SKM-1 (cell line): ENCODE data around the gene HOXA5.
A peak's percentile ranks its signal among the peaks of the same experiment; 100 is the strongest.

Experiments used
- DNase-seq: peaks from one replicate; lab custom pipeline; 2025; ENCODE audit not compliant: unreplicated experiment; lab: John Stamatoyannopoulos, UW

Gene HOXA5

DNA sequence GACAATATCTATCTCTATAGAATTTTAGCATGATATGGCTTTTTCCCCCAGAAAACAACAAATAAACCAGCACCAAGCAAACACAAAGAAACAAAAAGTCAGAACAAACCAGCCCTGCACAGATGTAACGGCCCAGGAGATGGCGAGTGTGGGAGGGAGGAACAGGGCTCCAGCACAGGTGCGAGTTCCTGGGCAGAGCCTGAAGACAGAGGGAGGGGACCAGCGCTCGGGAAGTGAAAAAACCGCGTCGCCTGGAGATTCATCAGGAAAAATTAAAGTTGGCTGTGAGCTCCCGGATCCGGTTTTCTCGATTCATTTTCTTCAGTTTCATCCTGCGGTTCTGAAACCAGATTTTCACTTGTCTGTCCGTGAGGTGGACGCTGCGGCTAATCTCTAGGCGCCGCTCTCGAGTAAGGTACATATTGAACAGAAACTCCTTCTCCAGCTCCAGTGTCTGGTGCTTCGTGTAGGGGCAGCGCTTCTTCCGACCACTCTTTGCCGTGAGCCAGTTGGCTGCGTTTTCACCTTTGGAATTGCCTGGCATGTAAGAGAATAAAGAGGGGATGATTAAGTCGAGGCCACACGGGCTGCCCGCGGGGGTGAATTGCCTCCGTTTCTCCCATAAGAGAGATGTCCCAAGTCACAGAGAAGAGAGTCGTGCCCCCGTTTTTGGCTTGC lies 28.3 kb upstream of the HOXA5 start:
- no peak for DNase-seq

DNA sequence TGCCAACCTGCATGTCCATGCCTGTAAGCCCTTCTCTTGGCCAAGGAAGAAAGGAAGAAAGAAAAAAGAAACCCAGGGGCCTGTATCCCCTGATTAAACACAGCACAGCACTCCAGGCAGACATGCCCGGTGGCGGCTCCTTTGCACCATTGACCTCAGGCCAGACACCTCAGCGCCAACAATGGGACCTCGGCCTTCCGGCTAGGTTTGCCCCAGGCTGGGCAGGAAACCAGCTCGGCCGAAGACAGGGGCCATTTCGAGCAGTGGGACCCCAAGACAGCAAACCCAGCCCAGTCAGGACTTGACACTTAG lies 27.8 kb upstream of the HOXA5 start:
- no peak for DNase-seq

DNA sequence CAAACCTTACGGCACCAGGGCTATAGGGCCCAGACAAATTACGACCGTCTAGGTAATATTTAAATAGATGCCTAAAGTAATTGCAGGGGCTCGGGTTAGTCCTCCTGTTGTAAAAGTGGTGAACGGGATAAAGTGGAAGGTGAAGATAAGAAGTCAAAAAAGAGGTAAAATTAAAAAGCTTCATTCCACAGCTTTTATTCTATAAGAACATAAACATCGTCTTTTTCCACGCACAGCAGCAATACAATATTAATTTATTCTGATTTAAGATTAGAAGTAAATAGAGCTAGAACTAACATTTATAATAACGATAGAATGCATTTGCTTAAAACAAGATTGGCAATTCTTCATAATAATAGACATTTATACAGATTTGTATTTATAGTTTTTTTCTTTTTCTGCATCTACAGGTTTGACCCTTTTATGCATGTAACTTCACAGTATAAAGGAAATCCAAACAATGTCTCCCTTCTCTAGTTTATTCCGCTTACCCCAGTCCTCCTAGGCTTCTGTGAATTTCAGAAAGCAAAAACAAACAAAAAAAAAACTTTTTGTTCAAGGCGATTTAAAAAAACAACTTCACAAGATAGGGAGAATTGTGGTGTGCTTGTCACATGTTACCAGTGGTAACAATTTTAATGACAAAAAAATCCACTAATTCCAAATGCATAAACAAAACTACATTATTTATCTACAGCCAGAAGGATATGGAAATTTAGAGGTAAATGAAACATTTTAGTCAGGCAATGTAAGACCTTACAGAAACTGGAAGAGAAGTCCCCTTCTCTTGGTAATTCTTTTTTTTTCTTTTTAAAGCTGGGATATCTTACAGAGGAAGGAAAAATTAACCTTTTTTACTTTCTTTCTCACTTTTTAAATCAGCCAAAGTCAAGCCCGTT lies 27.2 kb upstream of the HOXA5 start:
- no peak for DNase-seq

DNA sequence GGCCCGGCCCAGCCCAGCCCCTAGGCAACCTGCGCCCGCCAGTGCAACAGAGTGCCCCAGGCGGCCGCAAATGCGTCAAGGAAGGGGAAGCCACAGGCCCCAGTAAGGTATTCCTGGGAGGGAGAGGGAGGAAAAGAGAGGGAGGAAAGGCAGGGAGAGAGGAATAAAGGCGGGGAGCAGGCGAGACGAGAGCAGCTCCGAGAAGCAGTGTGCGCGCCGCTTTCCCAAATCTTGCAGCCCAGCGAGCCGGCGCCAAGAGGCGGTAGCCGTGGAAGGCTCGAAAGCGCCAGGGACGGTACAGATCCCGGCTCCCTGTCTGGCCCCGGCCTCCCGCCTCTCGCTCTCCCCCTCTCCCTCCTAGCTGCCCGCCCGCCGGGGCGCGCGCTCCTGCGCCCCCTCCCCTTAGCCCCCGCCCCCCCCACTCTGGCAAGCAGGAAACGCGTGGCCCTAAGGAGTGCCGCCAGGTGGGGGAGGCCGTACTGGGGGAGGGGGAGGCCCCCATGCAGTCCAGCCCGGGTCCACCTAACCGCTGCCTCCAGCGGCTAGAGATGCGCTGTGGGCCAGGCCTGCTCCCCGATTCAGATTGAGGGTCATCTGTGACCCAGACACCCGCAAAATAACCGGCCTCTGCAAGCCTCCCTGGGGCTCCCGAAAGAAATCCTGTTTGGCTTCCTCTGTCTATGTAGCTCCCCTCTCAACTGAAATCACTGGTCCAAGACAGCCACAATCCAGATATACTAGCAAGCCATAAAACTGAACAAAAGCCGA lies 26.4 kb upstream of the HOXA5 start:
- DNase-seq, result no peak

DNA sequence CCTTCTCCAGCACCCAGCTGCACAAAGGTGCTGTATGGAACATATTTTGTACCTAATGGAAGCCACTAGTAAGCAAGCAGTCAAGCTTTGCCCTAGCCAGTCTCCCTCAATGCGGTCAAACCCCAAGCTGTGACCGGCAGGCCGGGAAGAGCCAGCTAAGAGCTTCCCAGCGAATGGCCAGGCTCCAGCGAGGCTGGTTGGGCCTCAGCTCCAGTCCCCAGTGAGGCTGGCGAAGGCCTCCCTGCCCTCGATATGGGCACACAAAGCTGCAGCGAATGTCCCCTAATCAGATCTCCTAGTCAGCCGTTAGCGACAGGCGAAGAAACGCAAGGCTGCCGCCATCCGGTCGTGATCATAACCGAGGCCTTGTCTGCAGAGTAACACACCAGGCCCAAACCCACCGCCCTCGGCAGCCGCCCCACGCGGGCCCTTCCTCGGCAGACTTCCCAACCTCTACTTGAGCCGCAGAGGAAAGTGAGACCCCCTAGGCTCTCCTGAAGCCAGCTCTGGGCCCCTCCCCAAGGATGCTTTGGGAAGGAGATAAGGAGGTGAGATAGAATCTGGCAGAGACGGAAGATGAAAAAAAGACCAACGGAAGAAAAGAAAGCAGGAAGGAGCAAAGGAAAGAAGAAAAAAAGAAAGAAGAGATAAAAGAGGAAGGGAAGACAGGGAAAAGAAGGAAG lies 24.9 kb upstream of the HOXA5 start:
- DNase-seq, result peak; percentile 53

DNA sequence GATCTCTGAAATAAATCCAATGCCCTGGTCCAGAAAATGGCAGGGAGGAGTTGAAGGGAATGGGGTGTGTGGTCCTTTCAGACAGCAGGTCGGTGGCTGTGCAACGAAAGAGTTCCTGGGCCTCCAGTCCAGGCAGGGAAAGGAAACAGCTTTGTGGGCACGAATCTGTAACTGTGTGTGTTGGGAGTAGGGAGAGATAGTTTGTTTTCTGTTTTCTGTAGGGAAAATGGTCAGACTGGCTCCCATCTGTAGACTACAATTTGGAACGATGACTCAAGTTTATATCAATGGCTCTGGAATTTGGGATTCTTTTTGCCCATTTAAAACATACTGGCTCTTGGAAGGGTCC lies 24.4 kb upstream of the HOXA5 start:
- DNase-seq, result no peak

DNA sequence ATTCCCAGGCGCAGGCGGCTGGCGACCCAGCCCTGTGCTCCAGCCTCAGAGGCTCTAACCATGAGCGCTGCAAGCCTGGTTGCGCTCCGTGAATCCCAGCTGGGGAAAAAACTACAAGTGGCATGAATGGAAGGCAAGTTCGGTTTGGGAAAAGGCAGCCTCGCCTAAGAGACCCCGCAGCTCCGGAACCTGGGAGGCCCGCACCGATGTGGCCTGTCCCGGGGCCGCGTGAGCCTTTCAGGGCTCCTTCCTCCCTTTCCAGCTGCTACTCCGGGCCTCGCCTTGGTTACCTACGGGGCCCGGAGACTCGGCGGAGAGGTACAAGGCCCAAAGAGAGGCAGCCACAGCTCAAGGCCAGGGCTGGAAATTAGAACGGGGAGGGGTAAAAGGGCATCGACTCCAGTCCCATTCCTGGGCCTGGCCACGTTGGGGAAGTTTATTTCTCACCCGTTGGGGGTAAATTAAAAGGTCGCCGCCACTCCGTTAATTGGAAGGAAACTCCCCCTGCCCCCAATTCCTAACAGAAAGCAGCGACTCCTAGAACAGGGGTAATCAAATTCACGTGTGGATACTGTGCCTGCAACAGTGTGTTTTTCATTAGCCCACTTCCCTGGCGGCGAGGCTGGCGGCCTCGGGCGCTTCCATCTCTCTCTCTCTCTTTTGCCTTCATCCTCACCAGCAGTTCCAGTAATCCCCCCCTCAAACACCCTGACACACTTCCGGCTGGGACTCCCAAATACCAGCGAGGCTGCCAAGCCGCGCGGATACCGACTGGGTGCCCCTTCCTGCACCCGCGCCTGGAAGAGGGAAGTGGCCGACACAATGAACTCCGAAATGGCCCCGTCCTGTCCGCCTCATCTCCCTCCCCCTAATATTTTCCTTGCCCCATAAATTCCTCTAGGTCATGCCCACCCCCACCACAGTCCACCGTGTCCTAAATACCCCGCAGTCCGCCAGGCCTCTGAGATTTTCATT lies 23.3 kb upstream of the HOXA5 start:
- no peak for DNase-seq

DNA sequence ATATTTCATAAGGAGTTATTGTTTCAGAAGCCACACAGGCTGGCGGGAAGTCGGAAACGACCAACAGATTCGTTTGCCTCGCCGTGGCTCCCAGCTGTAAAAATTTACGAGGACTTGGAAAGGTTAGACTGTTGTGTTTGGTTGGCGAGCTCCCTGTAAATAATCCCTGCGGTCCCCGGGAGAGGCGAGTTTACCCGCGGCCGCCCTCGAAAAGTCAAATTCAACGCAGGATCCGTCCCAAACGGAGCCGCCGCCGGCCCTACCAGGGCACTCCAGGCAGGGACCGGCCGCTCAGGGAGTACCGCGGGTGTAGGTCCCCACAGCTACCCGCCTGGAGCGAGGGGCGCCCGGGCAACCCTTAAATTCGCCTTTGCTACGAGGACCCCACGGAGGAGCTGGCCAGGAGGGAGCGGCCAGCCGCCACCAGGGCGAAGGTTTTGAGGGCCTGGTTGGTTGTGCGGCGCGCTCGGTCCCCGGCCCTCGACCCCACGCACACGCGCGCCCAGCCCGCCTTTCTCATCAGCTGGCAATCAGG lies 22.6 kb upstream of the HOXA5 start:
- no peak for DNase-seq

DNA sequence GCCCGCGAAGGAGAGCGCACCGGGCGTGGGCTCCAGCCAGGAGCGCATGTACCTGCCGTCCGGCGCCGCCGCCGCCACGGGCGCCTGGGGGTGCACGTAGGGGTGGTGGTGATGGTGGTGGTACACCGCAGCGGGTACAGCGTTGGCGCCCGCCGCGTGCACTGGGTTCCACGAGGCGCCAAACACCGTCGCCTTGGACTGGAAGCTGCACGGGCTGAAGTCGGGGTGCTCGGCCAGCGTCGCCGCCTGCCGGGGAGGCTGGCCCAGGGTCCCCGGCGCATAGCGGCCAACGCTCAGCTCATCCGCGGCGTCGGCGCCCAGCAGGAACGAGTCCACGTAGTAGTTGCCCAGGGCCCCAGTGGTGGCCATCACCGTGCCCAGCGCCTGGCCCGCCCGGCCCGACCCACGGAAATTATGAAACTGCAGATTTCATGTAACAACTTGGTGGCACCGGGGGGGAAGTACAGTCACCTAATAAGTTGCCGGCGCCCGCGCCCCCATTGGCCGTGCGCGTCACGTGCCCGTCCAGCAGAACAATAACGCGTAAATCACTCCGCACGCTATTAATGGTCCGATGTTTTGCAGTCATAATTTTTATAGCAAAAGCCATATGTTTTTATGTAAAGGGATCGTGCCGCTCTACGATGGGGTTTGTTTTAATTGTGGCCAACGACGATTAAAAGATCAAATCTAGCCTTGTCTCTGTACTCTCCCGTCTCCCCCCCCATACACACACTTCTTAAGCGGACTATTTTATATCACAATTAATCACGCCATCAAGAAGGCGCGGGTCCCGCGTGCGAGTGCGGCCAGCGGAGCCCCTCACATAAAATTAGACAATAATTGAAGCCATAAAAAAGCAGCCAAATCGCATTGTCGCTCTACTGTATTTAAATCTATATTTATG lies 21.9 kb upstream of the HOXA5 start, which contains the start of gene HOXA9:
Gene HOXA9, minus strand, starts transcription at position 449 of the 907 bp plus-strand sequence. Its CDS starts 80 bp downstream, at position 369.
- peak; percentile 71 for DNase-seq

DNA sequence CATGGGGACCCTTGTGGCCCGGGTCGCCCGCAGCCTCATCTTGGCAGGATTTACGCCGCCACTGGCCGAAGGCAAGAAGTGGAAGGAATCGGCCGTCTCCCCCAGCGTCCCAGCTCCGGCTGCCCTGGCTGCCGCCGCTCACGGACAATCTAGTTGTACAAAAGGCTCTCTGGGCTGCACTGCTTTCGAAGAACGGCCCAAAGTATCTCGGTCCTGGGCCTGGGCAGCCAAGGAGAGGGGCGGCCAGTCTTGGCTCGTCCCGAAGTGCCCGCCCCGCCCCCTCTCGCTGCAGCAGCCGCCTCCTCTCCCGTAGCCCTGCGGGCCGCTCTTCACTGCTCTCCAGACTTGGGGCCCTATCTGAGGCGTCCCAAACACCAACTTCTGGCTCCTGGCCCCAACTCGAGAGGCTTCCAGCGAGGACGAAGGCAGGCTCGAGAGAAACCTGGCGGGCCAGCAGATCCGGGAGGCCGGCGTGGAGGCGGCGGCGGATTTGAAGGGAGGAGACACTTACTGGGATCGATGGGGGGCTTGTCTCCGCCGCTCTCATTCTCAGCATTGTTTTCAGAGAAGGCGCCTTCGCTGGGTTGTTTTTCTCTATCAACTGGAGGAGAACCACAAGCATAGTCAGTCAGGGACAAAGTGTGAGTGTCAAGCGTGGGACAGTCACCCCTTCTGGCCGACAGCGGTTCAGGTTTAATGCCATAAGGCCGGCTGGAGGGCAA lies 21.0 kb upstream of the HOXA5 start:
- DNase-seq, result no peak

DNA sequence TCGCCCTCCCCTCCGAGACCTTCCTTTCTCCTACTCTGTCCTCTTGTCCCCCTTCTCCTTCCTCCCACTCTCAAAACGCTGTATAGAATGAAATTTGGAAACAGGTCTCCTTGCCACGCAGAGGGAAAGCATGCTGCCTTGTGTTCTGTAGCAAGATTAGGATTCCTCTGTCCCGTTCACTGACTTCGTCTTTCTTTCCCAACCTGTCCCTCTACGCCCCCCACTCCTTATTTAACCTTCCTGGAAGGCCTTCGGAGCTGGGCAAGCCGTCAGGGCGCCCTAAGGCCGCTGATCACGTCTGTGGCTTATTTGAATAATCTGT lies 20.5 kb upstream of the HOXA5 start:
- no peak for DNase-seq

DNA sequence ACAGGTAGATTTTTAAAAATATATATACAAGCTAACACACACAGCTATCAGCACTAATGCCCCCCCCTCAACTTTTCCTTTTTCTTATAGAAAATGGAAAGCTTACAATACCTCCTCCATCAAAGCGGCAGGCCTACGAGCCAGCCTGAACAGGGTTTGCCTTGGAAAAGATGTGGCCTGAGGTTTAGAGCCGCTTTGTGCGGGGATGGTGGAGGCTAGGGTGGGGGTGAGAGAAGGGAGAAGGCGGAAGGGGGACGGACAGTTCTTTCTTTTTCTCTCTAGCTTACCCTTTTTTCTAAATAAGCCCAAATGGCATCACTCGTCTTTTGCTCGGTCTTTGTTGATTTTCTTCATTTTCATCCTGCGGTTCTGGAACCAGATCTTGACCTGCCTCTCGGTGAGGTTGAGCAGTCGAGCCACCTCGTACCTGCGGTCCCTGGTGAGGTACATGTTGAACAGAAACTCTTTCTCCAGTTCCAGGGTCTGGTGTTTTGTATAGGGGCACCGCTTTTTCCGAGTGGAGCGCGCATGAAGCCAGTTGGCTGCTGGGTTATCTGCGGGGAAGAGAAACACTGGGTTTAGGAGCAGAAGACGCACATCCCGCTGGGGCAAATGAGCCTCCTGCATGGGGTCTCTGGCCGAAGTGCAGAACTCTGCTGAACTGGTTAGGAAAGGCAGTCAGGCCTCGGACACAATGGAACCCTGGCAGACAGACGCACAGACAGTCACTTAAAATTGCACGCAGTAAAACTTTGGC lies 20.0 kb upstream of the HOXA5 start:
- DNase-seq, result no peak

DNA sequence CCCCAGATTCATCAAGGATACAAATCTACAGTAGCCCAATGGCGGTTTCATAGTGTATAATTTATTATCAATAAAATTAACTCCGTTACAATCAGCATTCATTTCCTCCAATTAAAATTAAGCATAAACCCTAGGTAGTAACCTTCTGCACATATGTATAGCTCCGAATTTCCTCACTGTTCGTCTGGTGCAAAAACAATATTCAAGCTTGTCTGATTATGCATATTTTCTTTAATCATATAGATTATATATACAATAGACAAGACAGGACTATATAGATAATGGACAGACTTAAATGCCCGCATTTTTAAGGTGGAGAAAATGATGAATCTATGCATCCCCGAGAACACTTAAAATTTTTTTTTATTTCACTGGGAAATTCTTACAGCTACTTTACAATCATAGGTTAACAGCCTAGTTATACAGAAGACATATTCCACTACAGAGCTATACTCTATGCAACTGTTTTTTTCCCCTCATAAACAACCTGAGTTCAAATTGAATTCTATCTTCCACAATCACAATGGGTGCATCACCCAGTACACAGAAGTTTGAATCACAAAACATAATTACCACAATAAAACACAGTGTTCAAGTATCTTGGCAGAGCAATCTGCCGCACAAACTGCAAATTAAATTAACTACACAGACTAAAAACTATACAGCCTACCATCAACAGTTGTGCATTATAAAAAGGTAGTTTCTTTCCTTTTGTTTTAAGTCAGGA lies 19.2 kb upstream of the HOXA5 start:
- DNase-seq, result no peak

DNA sequence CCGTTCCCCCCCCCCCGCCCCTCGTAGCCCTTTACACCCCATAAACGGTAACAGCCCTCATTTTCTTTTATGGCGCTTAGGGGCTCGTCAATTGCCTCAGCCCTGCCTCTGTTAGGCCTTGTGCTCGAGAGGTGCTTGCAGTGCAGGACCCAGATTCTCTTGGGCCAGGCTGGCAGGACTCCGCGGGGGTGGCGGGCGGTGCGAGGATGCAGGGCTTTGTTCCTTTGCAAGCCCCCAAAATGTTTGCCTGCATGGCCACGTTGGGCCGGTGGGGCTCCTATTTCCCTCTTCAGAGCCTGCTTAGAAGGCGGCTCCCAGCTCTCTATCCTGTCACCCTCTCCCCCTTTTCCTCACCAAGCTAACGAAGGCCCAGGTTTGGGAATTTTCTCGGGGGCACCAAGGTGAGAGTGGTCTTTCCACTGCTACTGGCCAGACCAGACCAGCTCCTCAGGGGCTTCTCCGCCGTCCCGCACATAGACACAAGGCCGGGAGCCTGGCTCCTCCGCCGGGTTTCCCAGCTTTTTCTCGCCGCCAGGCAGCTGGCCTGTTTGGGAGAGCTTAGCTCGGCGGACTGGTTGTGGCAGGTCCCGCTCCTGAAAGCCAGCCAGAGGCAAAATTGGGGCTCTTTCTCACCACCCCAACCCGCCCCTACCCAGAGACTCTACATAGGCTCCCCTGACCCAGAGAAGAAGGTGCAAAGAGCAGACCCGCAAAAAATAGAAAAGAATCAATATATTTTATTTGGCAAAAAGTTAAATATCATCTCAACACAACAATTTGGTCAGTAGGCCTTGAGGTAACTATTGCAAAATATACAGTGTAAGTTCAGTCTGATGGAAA lies 18.5 kb upstream of the HOXA5 start:
- DNase-seq, result no peak

DNA sequence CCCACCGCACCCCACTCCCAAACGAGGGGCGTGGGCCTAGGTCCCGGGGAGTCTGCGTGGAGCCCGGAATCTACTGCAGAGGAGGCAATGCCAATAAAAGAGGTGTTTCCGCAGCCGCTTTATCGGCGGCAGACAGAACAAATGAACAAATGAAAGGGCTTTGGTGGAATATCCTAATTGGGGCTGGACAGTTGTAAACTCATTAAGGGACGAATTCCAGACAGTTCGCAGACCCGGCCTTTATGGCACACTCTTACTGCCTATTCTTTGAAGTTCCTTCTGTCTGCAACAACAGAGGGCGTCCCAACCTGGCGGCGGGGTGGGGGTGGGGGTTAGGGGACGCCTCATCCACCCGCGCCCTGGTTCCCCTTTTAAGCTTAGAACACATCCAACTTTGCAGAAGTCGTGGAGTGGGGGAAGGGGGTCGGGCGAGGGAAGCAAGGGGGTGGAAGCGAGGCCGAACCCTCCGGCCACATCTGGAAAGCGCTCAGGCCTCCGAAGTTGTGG lies 17.8 kb upstream of the HOXA5 start:
- DNase-seq, result no peak
